Fibroblast of lung (primary cell): Measurements from ENCODE around the gene UPK1B.

Experiments
- EZH2 ChIP-seq: IDR thresholded peaks from 2 replicates; pipeline ENCODE4 v1.5.1; 2012; ENCODE audit warnings: low read length, control low read depth, mild to moderate bottlenecking; ENCODE audit errors: missing control alignments
- TF ChIP-seq, protein P1 (sequence below), 2 donors: IDR thresholded peaks in 1 of 2; conservative IDR thresholded peaks in 1 of 2; 1 replicate in 1 of 2; 2 replicates in 1 of 2; pipeline ENCODE4 v1.5.1; 2011 to 2012; ENCODE audit warnings: low read length in 2 of 2, control low read depth in 1 of 2, inconsistent platforms in 1 of 2, low read depth in 1 of 2, mild to moderate bottlenecking in 1 of 2

DNA sequence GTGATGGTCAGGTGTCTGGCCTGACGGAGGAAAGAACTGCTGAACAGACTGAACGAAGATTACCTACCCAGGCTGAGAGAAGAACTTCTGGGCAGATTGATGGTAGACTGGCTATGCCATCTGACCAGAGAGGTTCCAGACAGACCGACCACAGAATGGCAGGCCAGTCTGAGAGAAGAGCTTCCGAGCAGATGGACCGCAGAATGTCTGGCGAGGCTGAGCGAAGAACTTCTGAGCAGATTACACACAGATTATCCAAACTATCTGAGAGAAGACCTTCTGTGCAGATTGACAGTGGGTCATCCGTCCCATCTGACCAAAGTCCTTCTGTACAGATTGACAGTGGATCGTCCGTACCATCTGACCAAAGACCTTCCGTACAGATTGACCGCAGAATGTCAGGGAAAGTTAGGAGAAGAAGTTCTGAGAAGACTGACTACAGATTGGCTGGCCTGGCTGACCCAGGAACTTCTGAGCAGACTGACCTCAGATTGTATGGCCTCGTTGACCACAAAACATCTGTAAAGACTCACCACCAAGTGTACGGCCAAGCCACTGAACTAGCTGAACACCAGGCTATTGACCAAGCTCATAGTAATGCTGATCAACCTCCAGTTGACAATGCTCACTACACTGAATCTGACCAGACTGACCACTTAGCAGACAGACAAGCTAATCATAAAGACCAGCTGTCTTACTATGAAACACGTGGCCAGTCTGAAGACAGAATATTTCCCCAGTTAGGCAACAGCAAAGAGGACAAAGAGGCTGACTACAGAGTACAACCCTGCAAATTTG lies 26.6 kb upstream of the UPK1B start:
- TF ChIP-seq, protein P1, sequence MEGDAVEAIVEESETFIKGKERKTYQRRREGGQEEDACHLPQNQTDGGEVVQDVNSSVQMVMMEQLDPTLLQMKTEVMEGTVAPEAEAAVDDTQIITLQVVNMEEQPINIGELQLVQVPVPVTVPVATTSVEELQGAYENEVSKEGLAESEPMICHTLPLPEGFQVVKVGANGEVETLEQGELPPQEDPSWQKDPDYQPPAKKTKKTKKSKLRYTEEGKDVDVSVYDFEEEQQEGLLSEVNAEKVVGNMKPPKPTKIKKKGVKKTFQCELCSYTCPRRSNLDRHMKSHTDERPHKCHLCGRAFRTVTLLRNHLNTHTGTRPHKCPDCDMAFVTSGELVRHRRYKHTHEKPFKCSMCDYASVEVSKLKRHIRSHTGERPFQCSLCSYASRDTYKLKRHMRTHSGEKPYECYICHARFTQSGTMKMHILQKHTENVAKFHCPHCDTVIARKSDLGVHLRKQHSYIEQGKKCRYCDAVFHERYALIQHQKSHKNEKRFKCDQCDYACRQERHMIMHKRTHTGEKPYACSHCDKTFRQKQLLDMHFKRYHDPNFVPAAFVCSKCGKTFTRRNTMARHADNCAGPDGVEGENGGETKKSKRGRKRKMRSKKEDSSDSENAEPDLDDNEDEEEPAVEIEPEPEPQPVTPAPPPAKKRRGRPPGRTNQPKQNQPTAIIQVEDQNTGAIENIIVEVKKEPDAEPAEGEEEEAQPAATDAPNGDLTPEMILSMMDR (conservative IDR thresholded peaks at IDR 0.05 in 1 of 2, IDR thresholded peaks at IDR 0.05 in 1 of 2; ENCODE audit: low read depth in 1 of 2, low read length in 2 of 2): no peak
- TF ChIP-seq EZH2: no peak
